Stomach (tissue), 4 donors: ENCODE measurements around the gene ANKRD13C.

Experiments used
- EP300 ChIP-seq: sonication (generic); formaldehyde crosslinking; IDR thresholded peaks from one replicate; pipeline ENCODE4 v1.6.1; 2017; ENCODE audit warnings: antibody characterized with exemption
- TF ChIP-seq, protein P1 (sequence below), 7 experiments: fragments of 450-650 bp in 4 of 7; fragments of 200-600 bp in 3 of 7; sonication (generic) in 3 of 7; IDR thresholded peaks; one replicate each; pipeline ENCODE4 v1.5.1; 2016 to 2019; ENCODE audit warnings: antibody characterized with exemption in 7 of 7, control low read depth in 2 of 7, mild to moderate bottlenecking in 1 of 7

DNA sequence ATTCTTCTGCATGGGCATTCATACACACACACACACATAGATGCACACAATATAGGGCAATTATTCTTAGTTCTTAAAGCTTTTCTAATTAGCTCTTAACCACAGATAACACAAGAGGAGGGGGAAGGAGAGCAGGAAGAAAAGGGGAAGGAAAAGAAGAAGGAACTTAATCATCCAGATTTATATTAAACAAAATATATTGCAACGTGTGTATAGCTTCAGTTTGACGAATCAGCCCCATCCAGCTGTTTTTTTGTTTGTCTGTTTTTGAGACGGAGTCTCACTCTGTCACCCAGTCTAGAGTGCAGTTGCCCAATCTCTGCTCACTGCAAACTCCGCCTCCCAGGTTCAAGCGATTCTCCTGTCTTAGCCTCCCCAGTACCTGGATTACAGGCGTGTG lies 21.7 kb upstream of the ANKRD13C start:
- TF ChIP-seq EP300: no peak
- TF ChIP-seq, protein P1, sequence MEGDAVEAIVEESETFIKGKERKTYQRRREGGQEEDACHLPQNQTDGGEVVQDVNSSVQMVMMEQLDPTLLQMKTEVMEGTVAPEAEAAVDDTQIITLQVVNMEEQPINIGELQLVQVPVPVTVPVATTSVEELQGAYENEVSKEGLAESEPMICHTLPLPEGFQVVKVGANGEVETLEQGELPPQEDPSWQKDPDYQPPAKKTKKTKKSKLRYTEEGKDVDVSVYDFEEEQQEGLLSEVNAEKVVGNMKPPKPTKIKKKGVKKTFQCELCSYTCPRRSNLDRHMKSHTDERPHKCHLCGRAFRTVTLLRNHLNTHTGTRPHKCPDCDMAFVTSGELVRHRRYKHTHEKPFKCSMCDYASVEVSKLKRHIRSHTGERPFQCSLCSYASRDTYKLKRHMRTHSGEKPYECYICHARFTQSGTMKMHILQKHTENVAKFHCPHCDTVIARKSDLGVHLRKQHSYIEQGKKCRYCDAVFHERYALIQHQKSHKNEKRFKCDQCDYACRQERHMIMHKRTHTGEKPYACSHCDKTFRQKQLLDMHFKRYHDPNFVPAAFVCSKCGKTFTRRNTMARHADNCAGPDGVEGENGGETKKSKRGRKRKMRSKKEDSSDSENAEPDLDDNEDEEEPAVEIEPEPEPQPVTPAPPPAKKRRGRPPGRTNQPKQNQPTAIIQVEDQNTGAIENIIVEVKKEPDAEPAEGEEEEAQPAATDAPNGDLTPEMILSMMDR (IDR thresholded peaks at IDR 0.05): no peak
